Measurements from ENCODE around the gene REXO4.
A peak's percentile ranks its signal among the peaks of the same experiment; 100 is the strongest.
"Not testable (repeated sequence)": the region's sequence is repeated elsewhere in the genome, so short reads cannot be mapped to it uniquely, and the experiment has no call there.

Gene REXO4

GRCh38 chr9:133417541-133418461, at the start of gene REXO4:
TSS of gene REXO4 (minus strand) at chr9:133418010. CDS start at chr9:133417844, 166 bp downstream.
- DNase-seq: peak; percentile 42

GRCh38 chr9:133467101-133467500, 49.3 kb upstream of the REXO4 start:
- no peak for DNase-seq

GRCh38 chr9:133465984-133466383, 48.2 kb upstream of the REXO4 start:
- DNase-seq: no peak

GRCh38 chr9:133464638-133465037, 46.8 kb upstream of the REXO4 start:
- no peak for DNase-seq

- no peak for DNase-seq
These were observed 46.2 kb upstream of the REXO4 start for GRCh38 chr9:133463864-133464615.

- no peak for DNase-seq
These were observed 45.5 kb upstream of the REXO4 start for GRCh38 chr9:133463234-133463863.

GRCh38 chr9:133461975-133462374, 44.2 kb upstream of the REXO4 start:
- DNase-seq: no peak

- peak; percentile 70 for DNase-seq
These were observed 42.8 kb upstream of the REXO4 start for GRCh38 chr9:133460405-133461175.

GRCh38 chr9:133459476-133460404, 41.9 kb upstream of the REXO4 start, which contains the start of gene CACFD1:
TSS of gene CACFD1 (plus strand) at chr9:133459978. CDS start at chr9:133460067, 89 bp downstream.
- peak; percentile 99 for DNase-seq

GRCh38 chr9:133458643-133459312, 41.0 kb upstream of the REXO4 start:
- DNase-seq: no peak

- no peak for DNase-seq
These were observed 39.9 kb upstream of the REXO4 start for GRCh38 chr9:133457748-133458147.

GRCh38 chr9:133457233-133457632, 39.4 kb upstream of the REXO4 start:
- no peak for DNase-seq

GRCh38 chr9:133456409-133456808, 38.6 kb upstream of the REXO4 start:
- DNase-seq: no peak

- no peak for DNase-seq
These were observed 38.1 kb upstream of the REXO4 start for GRCh38 chr9:133455936-133456335.

- DNase-seq: no peak
These were observed 37.3 kb upstream of the REXO4 start for GRCh38 chr9:133454943-133455673.

GRCh38 chr9:133454325-133454724, 36.5 kb upstream of the REXO4 start:
- DNase-seq: no peak

- no peak for DNase-seq
These were observed 35.8 kb upstream of the REXO4 start for GRCh38 chr9:133453651-133454050.

- DNase-seq: no peak
These were observed 34.8 kb upstream of the REXO4 start for GRCh38 chr9:133452562-133452961.

- not testable (repeated sequence) for DNase-seq
These were observed 34.1 kb upstream of the REXO4 start for GRCh38 chr9:133451865-133452264.

GRCh38 chr9:133449760-133450159, 31.9 kb upstream of the REXO4 start:
- no peak for DNase-seq
